MCF 10A (cell line): Measurements from ENCODE around the gene FAM171A1. TPM values are rescaled to one million over a fixed set of nuclear protein-coding genes. Genes with fewer than 3 reads are reported as not detected.

Experiments used
- BruUV-seq: library from RNA; stranded (reverse); fragments of 400-500 nt; replicated peaks from 2 replicates; lab custom pipeline; 2021; lab: Mats Ljungman, UMichigan
- CTCF ChIA-PET: fragments of 300-600 bp; sonication (Branson Sonifier 250); formaldehyde crosslinking; extraction: SDS; loops from one replicate; lab custom pipeline; 2021; ENCODE audit warnings: antibody characterized with exemption, inconsistent platforms; lab: Yijun Ruan, JAX
- POLR2A ChIA-PET: fragments of 300-600, 350-650 bp; sonication (Branson Sonifier 250); formaldehyde crosslinking; extraction: SDS; loops from one replicate; lab custom pipeline; 2020; ENCODE audit warnings: antibody characterized with exemption, inconsistent platforms; lab: Yijun Ruan, JAX
- DNase-seq: peaks from one replicate; pipeline ENCODE4 v3.0.0-alpha.2; 2018; ENCODE audit not compliant: unreplicated experiment
- H3K27ac Mint-ChIP-seq: one replicate; pipeline ENCODE4 v1.8.0; 2022; ENCODE audit warnings: mild to moderate bottlenecking, low read depth, mixed read lengths; ENCODE audit not compliant: unreplicated experiment
- H3K27me3 Mint-ChIP-seq: one replicate; pipeline ENCODE4 v1.8.0; 2022; ENCODE audit warnings: mixed read lengths; ENCODE audit not compliant: insufficient read depth, unreplicated experiment
- H3K36me3 Mint-ChIP-seq: one replicate; pipeline ENCODE4 v1.8.0; 2022; ENCODE audit warnings: mild to moderate bottlenecking, moderate library complexity, mixed read lengths; ENCODE audit not compliant: insufficient read depth, unreplicated experiment
- H3K4me1 Mint-ChIP-seq: one replicate; pipeline ENCODE4 v1.8.0; 2022; ENCODE audit warnings: mixed read lengths; ENCODE audit not compliant: insufficient read depth, unreplicated experiment
- H3K4me3 Mint-ChIP-seq: one replicate; pipeline ENCODE4 v1.8.0; 2022; ENCODE audit warnings: mild to moderate bottlenecking, moderate library complexity, mixed read lengths; ENCODE audit not compliant: unreplicated experiment
- H3K9me3 Mint-ChIP-seq: one replicate; pipeline ENCODE4 v1.8.0; 2022; ENCODE audit warnings: mixed read lengths; ENCODE audit not compliant: unreplicated experiment
- CTCF ChIP-seq: fragments of 200-600 bp; IDR thresholded peaks from one replicate; pipeline ENCODE4 v1.8.0; 2022; ENCODE audit warnings: antibody characterized with exemption, mild to moderate bottlenecking; ENCODE audit not compliant: unreplicated experiment
- intact Hi-C: fragments of 100-400 bp; cut with micrococcal nuclease; formaldehyde crosslinking; loops from 2 replicates; pipeline ENCODE4 v1.14.1; 2022
- total RNA-seq: library from RNA; stranded (reverse); gene quantifications from 2 replicates; pipeline ENCODE4 v1.2.3, GENCODE V29; 2022

The FAM171A1 gene
- total RNA-seq, 1 experiment from 2014 or later: 9.3 TPM

GRCh38 chr10:15223174-15223573, 147.9 kb downstream of the FAM171A1 start:
- TF ChIP-seq CTCF: no peak
- Mint-ChIP-seq H3K27ac (no peak overlapping the region), H3K9me3 (peaks cover 9% of the 10 kb centered on the region), H3K36me3 (no peaks in the 10 kb centered on the region), H3K4me1 (no peaks in the 10 kb centered on the region), H3K4me3 (no peak overlapping the region), H3K27me3 (no peaks in the 10 kb centered on the region)
- ChIA-PET CTCF (no interaction called here), POLR2A (no interaction called here)
- intact Hi-C loops: no loop called here
- BruUV-seq: no TSS peak
- DNase-seq: no peak

- DNase-seq: no peak
- no peak overlapping the region for H3K27ac Mint-ChIP-seq
- intact Hi-C loops: no loop called here
- no peaks in the 10 kb centered on the region for H3K4me1 Mint-ChIP-seq
- BruUV-seq: no TSS peak
- no peaks in the 10 kb centered on the region for H3K36me3 Mint-ChIP-seq
- no peak overlapping the region for H3K4me3 Mint-ChIP-seq
- peaks cover 9% of the 10 kb centered on the region for H3K9me3 Mint-ChIP-seq
- CTCF ChIA-PET: no interaction called here
- H3K27me3 Mint-ChIP-seq: no peaks in the 10 kb centered on the region
- no peak for TF ChIP-seq CTCF
- POLR2A ChIA-PET: no interaction called here
Observed at GRCh38 chr10:15222511-15222910, 148.6 kb downstream of the FAM171A1 start.

GRCh38 chr10:15220445-15220844, 150.6 kb downstream of the FAM171A1 start:
- Mint-ChIP-seq H3K9me3 (peaks cover 9% of the 10 kb centered on the region), H3K27ac (no peak overlapping the region), H3K36me3 (no peaks in the 10 kb centered on the region), H3K4me1 (no peaks in the 10 kb centered on the region), H3K4me3 (no peak overlapping the region), H3K27me3 (no peaks in the 10 kb centered on the region)
- CTCF ChIA-PET: interaction anchor here (0.8 kb wide), 1 partner anchor 10 kb away, joined by 4 read pairs; no protein-coding TSS in a partner anchor
- no peak for TF ChIP-seq CTCF
- no peak for DNase-seq
- POLR2A ChIA-PET: interaction anchor here (0.6 kb wide), 1 partner anchor 46 kb away, joined by 4 read pairs; no protein-coding TSS in a partner anchor
- intact Hi-C loops: no loop called here
- no TSS peak for BruUV-seq

- intact Hi-C loops: no loop called here
- Mint-ChIP-seq H3K4me3 (no peak overlapping the region), H3K27ac (no peak overlapping the region), H3K36me3 (no peaks in the 10 kb centered on the region), H3K9me3 (peaks cover 4% of the 10 kb centered on the region), H3K4me1 (peaks cover 2% of the 10 kb centered on the region), H3K27me3 (no peaks in the 10 kb centered on the region)
- POLR2A ChIA-PET: no interaction called here
- CTCF ChIA-PET: interaction anchor here (2.4 kb wide), 1 partner anchor 7 kb away, joined by 7 read pairs; no protein-coding TSS in a partner anchor
- DNase-seq: no peak
- TF ChIP-seq CTCF: no peak
- no TSS peak for BruUV-seq
Observed at GRCh38 chr10:15216700-15217099, 154.4 kb downstream of the FAM171A1 start.
